ENCODE results near the gene PITPNC1. TPM values are rescaled to one million over a fixed set of nuclear protein-coding genes. Genes with fewer than 3 reads are reported as not detected.
"Not testable (repeated sequence)": the region's sequence is repeated elsewhere in the genome, so short reads cannot be mapped to it uniquely, and the experiment has no call there.

PITPNC1 gene
- total RNA-seq, 1 donor from 2014 or later = 47.1 TPM

DNA sequence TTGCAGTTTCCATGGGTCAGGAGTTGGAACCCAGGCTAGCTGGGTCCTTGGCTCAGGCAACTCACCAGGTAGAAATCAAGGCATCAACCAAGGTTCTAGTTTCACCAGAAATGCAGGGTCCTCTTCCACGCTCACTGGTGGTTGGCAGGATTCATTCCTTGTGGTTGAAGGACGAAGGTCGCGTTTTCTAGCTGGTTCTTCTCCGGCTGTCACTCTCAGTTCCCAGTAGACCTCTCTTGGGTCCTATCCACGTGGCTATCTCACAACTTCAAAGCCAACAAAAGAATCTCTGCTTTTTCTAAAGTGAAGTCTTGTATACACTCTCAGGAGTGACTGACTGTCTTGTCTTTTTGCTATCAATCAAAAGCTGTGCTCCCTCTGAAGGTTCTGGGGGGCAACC, 194.4 kb downstream of the PITPNC1 start:
- DNase-seq (ENCODE audit: low spot score) = no peak

DNA sequence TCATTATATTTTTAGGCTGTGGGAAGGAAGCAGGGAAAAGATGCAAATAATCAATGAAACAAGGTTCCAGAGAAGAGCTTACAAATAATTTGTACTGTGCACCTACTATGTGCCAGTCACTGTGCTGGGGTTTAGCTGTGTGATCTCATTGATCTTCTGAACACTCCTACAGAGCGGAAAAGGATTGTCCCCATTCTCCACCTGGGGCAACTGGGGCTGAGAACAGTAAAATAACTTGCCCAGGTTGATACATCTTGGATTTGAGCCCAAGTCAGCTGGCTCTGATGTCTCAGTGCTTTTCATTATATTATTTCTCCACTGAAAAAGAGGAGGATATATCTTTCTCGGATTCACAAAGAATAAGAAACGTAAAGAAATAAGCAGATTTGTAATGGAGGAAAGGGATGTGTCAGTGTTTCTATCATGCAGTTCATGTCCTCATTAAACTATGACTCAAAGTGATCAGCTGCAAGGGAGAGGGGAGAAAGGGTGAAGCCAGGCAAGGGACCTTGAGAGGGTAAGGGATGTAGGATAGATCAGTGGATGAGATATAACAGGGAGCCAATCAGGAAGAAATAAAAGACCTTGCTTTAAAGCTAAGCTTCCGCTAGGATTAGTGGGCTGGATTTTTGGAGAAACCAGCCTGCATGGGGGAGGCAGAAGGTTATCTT, 197.0 kb downstream of the PITPNC1 start:
- DNase-seq (ENCODE audit: low spot score) = no peak

DNA sequence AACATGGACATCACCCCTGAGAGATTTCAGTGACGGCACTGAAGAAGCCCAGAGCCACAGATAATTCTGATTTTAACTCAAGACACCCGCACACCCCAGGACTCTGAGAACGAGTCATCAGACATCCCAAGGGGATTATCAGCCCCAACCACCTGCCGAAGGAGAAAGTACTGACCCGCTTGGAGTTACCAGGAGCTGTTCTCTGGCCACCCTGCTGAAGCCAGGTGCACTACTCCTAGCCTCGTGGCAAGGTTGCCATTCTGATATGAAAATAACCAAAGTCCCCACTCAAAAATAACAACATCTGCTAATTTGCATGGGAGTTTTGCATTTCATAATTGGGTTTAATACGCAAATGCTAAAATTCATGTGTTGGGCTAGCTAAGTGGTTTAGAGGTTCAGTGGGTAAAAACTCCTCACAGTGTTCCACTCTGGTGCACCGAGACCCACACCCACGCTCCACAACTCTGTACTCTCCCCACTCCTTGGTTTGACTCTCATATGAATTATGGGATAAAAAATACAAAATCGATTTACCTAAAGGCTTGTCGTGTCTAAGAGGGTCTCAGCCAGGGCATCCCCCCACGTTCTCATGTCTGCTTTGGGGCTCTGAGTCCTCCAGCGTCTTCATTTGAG, 197.7 kb downstream of the PITPNC1 start:
- no peak for DNase-seq (ENCODE audit: low spot score)

DNA sequence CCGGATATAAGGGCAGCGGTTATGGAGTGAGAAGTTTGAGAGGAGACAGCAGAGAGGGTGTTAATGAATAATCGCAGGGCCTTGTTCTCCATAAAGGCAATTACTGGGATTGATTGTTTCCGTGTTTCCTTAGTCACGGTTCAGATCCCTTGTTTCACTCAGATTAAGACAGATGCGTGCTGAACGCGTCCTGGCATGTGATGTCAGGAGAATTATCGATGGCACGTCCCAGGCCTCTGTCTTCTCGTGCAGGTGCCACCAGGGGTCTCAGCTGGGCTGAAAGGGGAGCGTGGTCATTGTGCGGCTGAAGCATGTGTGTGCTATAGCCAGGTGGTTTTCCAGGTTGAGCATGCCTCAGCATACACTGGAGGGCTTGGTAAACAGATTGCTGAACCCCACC, 198.2 kb downstream of the PITPNC1 start:
- DNase-seq (ENCODE audit: low spot score) = no peak

DNA sequence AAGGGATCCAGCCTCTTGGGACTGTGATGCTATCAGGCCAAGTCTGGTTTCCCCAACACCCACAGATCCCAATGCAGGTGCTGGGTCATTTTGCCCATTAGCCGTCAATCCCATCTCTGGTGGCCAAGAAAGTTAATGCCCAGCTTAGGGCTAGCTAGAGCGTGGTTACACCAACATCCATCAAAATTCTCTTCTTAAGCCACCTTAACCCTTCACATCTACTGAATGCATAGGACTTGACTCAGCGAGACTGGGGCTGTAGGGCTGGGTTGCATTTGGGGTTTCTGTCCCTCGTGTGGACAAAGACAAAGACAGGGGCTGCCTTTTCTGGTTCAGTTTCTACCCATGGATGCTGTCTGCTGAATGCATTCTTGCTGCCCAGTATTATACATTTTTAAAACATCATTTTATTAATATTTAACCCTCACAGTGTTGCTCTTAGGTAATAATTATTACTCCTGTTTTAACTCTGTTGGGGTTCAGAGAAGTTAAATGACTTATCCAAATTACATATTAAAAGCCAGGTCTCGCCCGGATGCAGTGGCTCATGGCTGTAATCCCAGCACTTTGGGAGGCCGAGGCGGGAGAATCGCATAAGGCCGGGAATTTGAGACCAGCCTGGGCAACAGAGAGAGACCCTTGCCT, 199.5 kb downstream of the PITPNC1 start:
- DNase-seq (ENCODE audit: low spot score) = no peak

DNA sequence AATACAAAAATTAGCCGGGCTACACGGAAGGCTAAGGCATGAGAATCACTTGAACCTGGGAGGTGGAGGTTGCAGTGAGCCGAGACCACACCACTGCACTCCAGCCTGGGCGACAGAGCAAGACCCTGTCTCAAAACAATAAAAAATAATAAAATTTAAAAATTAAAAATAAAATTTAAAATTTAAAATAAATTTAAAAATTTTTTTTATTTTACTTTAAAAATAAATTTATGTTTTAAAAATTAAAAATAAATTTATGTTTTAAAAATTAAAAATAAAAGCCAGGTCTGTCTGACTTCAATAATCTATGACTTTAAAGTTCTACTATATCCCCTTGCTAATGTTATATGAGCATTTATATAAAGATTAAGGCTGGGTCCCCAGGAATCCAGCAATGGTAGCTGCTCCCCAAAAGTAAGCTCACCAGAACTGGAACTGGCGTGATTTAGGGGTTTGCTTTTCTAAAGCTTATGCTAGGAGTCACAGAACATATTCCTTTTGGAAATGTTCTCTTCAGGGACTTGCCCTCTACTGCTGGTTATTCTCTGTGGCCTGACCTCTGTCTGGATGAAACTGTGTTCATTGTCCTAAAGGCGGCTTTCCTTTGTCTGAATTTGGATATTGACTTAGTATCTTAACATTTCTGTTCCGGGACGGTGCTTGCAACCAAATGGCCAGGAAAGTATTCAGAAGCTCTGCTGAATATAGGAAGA, 200.5 kb downstream of the PITPNC1 start:
- no peak for DNase-seq (ENCODE audit: low spot score)

DNA sequence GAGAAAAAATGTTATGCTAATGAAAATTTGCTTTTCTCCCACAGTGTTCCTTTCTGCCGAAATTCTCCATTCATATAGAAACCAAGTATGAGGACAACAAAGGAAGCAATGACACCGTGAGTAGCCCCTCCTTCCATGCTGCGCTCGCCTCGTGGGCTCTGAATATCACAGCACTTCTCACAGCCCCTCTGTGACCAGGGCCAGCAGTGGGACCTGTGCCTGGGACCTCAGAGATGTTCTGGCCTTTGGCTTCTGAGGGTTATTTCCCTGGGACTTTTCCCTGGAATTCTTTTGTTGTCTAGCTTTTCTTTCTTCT, 201.0 kb downstream of the PITPNC1 start:
- no peak for DNase-seq (ENCODE audit: low spot score)

DNA sequence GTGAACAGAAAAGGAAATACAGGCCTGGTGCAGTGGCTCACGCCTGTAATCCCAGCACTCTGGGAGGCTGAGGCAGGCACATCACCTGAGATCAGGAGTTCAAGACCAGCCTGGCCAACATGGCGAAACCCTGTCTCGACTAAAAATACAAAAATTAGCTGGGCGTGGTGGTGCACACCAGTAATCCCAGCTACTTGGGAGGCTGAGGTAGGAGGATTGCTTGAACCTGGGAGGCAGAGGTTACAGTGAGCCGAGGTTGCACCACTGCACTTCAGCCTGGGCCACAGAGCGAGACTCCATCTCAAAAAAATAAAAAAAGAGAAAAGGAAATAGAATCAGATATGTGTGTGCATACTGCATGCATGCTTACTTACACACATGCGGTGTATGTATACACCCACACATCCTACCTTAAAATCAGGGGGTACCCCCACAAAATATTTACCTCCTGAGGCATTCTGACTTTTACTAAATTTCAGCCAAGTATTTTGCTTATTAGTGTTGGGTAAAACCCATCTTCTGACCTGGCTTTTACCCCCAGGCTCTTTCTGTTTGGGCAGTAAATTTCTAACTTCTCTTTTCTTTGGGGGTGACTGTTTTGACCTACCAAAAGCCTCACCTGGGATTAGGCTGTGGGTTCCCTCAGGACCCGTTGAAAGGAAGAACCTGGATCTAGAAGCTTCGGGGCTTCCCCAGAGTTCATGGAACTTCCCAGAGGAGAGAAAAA, 201.8 kb downstream of the PITPNC1 start:
- DNase-seq (ENCODE audit: low spot score) = not testable (repeated sequence)

DNA sequence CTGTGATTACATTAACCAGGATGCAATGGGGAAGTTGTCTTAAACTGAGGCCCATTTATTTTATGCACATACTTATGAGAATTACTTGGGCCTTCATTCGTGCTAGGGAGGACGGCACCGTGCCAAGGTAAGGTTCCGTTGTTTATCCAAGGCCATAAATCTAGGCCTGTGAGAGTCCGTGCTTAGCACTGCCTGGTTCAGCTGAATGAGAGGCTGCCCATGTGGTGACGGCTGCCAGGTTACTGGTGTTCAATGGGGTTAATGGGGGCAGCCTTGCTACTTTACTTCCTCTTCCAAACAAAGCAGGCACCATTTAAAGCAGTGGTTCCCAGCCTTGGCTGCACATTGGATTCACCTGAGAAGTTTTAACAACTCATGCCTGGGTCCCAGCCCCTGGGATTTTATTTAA, 205.6 kb downstream of the PITPNC1 start:
- DNase-seq (ENCODE audit: low spot score) = no peak

DNA sequence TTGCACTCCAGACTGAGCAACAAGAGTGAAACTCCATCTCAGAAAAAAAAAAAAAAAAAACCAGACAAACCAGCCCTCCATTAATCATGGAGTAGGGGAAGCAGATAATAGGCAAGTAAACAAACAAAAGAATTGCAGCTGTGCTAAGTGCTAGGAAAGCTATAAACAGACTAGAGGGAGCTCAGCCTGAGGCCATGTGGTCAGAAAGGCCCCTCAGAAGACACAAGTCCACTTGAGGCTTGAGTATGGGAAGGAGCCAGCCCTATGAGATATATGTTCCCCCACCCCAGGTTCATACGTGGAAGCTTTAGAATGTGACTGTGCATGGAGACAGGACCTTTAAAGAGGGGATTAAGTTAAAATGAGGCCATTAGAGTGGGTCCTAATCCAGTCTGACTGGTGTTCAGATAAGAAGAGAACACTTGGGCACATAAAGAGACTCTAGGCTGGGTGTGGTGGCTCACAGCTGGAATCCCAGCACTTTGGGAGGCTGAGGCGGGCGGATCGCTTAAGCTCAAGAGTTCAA, 208.1 kb downstream of the PITPNC1 start:
- DNase-seq (ENCODE audit: low spot score) = no peak

DNA sequence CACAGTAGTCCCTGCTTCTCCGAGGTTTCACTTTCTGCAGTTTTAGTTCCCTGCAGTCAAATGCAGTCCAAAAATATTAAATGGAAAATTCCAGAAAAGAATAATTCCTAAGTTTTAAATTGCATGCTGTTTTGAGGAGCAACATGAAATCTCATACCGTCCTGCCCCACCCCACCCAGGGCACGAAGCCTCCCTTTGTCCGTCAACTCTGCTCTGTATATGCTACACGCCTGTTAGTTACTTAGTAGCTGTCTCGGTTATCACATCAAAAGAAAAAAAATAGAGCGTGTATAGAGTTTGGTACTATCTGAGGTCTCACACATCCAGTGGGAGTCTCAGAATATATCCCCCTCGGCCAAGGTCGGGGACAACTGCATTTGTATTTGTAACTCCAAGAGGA, 211.2 kb downstream of the PITPNC1 start:
- DNase-seq (ENCODE audit: low spot score) = no peak

DNA sequence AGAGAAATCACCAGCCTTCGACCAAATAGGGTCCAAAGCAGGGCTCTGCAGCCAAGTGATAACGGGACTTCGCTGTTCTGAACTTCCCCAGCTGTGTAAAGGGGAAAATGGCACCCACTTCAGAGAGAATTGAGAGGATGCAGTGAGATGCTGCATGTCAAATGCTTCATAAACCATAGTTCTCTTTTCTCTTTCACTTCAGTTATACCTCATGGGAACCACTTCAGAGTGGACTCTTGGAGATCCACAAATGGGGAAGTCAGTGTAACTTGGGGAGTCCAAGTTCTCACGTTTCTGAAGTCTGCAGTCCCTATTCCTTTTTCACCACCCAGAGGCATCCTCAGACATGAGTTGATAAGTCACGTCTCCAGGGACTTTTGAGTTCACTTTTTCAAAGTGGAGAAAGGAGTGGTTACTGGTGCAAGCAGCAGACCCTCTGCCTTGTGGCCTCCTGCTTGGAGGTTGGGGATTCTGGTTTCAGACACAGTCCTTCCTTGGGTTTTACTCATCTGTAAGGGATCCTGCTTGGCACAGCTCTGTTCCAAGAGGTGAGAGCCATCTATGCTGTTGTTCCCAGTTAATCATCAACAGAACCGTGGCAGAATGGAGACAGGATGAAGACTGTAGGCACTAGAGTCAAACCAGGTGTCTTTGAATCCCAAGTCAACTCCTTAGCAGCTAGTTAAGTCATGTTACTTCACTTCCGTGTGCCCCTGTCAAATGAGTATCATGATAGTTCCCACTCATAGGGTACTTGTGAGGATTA, 217.2 kb downstream of the PITPNC1 start:
- DNase-seq (ENCODE audit: low spot score) = peak; percentile 3

DNA sequence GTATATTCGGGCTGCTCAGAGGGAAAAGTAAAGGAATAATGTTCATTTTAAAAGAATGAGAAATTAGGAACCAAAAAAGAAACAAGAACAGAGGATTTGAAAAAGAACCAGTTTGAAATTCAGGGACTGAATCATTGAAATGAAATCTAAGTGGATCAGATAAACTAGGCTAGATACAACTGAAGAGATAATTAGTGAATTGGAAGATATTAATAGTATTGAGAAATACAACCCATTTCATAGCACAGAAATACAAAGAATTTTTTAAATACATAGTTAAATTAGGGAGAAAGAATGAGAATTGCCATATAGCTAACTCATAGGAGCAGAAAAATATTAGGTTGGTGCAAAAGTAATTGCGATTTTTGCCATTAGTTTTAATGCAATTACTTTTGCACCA, 223.3 kb downstream of the PITPNC1 start:
- no peak for DNase-seq (ENCODE audit: low spot score)

DNA sequence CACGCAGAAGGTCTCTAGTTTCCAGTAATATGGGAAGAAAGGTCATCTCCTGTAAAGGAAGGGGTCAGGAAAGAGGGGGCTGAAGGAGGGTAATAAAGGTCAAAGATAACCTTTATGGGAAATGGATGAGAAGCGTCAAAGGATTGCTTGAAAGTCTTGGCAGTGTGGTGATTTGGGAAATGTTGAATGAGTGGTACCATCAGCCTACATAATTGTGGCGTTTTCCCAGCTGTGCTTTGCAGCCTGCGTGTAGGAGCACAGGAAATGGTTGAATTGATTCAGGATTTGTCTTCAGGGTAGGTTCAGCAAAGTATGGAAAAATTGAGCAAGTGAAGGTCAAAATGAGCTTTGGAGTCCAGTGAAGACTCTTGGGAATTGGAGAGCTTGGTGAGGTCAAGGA, 224.8 kb downstream of the PITPNC1 start:
- no peak for DNase-seq (ENCODE audit: low spot score)

DNA sequence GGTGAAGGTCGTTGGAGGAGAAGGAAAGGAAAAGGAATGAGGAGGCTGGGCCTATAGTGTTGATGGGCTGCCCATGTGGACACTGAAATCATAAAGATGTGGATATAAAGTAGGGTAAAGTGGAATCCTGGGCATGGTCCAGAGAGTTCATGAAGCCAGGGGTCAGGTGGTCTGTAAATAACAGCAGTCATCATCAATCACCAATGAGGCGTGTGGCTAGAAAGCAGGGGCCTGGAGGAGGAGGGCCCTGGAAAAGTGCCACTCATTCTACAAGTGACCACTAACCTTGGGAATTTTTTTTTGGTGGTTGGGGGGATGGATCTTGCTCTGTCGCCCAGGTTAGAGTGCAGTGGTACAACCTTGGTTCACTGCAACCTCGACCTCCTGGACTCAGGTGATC, 225.4 kb downstream of the PITPNC1 start:
- peak; percentile 8 for DNase-seq (ENCODE audit: low spot score)

DNA sequence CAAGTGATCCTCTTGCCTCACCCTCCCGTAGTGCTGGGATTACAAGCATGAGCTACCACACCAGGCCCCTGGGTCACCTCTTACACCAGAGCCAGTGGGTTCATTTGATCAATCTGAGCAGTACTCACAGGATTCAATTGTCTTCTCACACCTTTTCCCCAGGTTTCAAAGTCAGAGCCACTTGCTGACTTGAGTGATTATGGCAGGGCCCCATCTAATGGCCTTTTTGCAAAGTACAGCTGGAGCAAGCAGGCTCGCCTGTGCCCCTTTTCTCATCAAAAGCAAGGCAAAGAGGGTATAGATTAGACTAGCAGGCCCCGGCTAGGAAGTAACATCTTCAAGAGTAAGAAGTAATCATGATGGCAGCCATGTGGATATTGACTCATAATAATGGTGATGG, 225.9 kb downstream of the PITPNC1 start:
- DNase-seq (ENCODE audit: low spot score) = no peak

DNA sequence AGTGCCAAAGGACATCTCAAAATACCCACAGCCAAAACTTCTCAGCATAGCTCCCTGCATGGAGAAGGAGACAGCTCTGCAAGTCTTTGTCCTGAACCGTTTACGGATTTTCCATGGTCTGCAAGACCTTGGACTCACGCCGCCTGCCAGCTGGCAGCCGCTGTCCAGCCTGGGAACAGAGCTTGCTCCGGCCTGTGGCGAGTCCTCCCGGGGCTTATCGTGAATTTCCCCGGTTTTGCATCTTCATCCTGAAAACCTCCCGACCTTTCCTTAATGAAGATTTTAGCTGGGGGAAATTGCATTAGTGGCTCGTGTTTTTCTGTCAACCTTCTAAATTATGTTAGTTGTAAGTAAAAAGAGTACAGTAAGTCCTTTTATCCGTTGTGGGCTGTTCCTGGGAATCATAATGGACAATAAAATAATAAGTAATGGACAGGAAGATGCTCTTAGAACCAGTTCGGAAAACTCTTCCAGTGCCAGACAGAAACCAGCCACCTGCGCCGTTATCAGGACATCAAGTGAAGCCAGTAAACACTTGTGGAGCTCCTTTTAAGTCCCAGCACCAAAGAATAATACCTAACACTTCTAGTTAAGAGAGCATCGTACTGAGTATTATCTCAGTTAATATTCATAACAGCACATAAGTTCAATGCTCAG, 228.3 kb downstream of the PITPNC1 start:
- DNase-seq (ENCODE audit: low spot score) = peak; percentile 89

DNA sequence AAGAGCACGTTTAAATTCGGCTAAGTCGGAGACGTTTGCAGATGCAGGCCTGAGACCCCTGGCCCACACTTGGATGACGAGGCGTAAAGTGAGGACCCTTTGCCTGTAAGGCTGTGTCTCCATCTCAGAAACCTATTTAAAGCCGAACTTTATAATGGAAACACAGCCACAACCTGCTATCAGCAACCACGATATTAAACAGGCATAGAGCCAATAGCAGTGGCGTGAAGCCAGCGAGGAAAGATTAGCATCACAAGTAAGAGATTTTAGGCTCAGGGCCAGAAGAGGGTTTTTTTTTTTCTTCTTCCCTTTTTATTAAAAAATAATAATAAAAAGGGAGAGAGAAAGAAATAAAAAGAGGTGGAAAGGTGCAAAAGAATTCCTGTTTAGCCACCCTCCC, 229.4 kb downstream of the PITPNC1 start:
- peak; percentile 57 for DNase-seq (ENCODE audit: low spot score)

DNA sequence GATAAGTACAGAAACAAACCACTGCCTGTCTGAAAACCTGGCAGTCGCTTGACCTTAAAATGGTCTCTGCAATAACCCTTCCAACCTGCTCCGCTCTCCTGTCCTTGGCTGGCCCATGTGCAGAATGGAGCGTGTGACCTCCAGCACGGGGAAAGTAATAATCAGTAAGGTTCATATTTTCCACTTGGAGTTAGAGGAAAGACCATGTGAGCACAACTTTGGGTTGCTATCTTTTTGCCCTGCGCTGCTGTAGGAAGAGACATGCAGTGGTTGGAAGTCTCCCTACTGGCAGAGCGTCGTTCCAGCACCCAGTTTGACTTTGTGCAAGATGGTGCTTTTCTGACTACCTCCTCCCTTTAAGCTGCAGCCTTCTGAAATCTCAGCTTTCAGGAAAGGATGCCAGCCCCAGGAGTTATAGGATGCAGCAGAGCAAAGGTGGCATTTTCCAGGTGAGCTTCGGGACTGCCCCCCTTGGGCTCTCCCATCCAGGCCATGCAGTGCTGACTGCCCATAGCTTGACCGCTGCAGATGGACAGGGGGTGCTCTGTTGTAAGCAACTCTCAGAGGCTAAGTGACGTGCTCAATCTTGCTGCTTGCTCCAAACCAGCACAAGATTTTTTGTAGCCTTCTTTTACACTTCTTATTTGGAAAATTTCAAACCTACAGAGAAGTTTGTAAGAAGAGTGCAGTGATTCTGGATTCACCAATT, 230.0 kb downstream of the PITPNC1 start:
- peak; percentile 65 for DNase-seq (ENCODE audit: low spot score)

All from mesenteric fat pad (tissue), 1 donor.